OCI-M2 (cell line): ENCODE measurements around the gene FOXM1.

ENCODE experiments used
- DNase-seq: peaks from one replicate; lab custom pipeline; 2025; ENCODE audit not compliant: unreplicated experiment; lab: John Stamatoyannopoulos, UW

Gene FOXM1

GRCh38 chr12:2811801-2812200 lies 65.2 kb downstream of the FOXM1 start:
- no peak for DNase-seq
